SK-MEL-5 (cell line): ENCODE data around the gene CPSF4. TPM values are rescaled to one million over a fixed set of nuclear protein-coding genes. Genes with fewer than 3 reads are reported as not detected.
A peak's percentile ranks its signal among the peaks of the same experiment; 100 is the strongest.

Experiments used
- DNase-seq: peaks from one replicate; pipeline ENCODE4 v3.0.0-alpha.2; 2016; ENCODE audit warnings: low read depth, low spot score
- in situ Hi-C: cut with HindIII; loops from 2 replicates; pipeline ENCODE4 v1.10.0; 2016; ENCODE audit warnings: low sequenced_read_pairs, high pct_unique_total_duplicates, low pct_unique_long_range_greater_than_20kb
- polyA plus RNA-seq, 2 experiments: library from polyadenylated mRNA; depleted of rRNA; stranded (reverse); fragments of >200 nt; gene quantifications; 2 replicates each; pipeline ENCODE4 v1.2.3, GENCODE V29; 2015
- total RNA-seq: library from RNA; depleted of rRNA; stranded (reverse); fragments of >200 nt; shearing (Covaris generic); gene quantifications from 2 replicates; pipeline ENCODE4 v1.2.3, GENCODE V29; 2014; rRNA removed

The CPSF4 gene
- 48.8 and 53.7 TPM in 2 replicates for total RNA-seq
- polyA plus RNA-seq (2015; cell fraction: cytosol; rRNA removed) = 66.5 and 87.3 TPM in 2 replicates
- polyA plus RNA-seq (2015; cell fraction: nucleus; rRNA removed) = 304 TPM in 2 replicates

DNA sequence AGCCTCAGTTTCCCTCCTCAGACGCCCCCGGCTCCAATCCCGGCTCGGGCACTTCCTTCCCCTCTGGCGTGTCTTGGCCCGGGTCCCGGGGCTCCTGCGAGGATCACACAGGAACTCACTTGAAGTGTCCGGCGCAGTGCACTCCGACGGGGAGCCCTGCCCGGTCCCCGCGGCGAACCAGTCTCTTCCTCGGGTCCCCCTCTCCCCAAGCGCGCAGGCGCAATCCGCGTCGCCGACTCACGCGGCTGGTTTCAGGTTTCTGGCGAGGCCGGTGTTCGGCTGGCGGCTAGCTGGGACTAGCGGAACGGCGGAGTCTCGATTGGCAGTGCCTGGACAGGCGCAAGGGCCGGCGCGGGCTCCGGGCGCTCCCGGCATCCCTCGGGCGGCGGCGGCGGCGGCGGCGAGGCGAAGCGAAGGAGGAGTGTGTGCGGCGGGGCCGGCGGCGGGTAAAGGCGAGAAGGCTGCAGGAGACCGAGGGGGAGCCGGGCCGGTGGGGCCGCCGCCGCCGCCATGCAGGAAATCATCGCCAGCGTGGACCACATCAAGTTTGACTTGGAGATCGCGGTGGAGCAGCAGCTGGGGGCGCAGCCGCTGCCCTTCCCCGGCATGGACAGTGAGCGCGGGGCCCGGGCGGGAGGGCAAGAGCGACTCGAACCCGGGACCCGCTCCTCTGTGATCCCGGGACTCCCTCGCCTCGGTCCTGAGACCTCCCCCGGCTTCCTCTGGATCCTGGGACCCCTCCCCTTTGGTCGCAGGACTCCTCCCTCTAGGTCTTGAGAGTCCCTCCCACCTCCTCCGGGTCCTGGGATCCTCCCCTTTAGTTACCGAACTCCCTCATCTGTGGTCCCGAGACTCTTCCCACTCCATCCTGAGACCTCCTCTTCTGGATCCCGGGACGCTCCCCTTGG is at the start of gene CPSF4, which contains the start of gene PTCD1:
Gene CPSF4 (plus strand): TSS at position 371 of the 908 bp plus-strand sequence. CDS start 140 bp downstream, at position 511.
Gene PTCD1 (minus strand): TSS at position 226 of the 908 bp plus-strand sequence. CDS start 3,556 bp downstream, outside the sequence.
- in situ Hi-C loops = no loop called here
- peak; percentile 98 for DNase-seq

DNA sequence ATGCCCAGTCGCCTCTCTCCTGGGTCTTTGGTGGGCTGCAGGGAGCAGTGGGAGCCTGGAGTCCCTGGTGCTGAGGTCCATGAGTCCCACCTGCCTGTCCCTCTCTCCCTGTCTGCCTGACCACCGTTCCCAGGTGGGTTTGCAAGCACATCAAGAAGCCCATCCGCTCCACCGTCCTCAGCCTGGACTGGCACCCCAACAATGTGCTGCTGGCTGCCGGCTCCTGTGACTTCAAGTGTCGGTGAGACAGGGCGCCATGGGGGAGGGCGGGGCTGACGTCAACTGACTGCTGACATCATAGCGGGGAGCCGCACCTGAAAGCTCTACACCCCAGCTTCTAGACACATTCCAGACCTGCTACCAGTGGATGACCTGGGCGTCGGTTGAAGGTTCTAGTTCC is 49.0 kb upstream of the CPSF4 start:
- in situ Hi-C loops = no loop called here
- no peak for DNase-seq

DNA sequence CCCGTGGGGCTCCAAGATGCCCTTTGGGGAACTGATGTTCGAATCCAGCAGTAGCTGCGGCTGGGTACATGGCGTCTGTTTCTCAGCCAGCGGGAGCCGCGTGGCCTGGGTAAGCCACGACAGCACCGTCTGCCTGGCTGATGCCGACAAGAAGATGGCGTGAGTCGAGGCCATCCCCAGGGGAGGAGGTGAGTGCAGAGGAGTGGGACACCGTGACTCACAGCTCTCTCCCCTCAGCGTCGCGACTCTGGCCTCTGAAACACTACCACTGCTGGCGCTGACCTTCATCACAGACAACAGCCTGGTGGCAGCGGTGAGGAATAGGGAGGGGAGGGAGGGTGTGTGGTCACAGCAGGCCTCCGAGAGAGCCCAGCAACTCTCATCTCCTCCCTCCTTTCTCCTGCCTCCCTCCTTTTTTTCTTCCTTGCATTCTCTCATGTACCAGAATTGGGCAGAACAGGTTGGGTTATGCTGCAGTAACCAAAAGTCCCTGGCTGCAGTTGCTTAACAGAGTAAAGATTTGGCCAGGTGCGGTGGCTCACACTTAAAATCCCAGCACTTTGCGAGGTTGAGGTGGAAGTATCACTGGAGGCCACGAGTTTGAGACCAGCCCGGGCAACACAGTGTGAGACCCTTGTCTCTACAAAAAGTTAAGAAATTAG is 47.7 kb upstream of the CPSF4 start:
- in situ Hi-C loops = no loop called here
- DNase-seq = no peak

DNA sequence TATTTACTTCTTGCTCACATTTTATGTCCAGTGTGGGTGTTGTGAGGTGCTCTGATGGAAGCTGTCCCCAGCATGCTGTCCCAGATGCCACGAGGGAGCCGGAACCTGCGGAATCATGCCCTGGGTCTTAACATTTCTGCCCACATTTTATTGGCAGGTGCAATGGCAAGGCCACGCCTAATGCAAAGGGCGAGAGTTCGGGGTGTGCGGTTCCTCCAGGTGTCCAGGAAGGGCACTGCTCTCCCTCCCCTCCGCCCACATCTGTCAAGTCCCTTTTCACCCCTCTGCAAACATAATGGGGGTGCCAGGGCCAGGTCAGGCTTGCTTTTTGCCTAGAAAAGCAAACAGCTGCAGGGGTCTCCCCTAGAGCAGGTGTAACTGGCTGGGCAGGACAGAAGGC is 46.7 kb upstream of the CPSF4 start:
- in situ Hi-C loops = no loop called here
- no peak for DNase-seq

DNA sequence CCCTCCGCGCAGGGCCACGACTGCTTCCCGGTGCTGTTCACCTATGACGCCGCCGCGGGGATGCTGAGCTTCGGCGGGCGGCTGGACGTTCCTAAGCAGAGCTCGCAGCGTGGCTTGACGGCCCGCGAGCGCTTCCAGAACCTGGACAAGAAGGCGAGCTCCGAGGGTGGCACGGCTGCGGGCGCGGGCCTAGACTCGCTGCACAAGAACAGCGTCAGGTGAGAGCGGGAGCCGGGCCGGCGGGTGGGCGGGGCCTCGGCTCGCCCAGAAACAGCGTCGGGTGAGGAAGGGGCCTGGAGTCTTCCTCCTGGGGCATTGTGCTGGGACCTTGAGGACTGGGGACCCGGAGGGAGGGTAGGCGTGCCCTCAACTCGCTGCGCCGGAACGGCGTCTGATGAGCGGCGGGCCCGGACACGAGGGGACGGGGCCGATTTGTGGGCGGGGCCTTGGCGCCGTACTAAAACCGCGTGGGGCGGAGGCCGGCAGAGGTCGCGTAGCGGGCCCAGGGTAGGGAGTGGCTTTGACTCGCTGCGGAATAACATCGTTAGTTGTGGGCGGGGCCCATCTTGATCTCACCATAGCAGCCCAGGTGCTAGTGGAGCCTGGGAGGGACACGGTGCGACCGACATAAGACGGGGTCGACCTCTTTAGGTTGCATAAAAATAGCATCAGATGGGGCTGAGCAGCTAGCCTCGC is 45.9 kb upstream of the CPSF4 start:
- DNase-seq = no peak
- in situ Hi-C loops = no loop called here

DNA sequence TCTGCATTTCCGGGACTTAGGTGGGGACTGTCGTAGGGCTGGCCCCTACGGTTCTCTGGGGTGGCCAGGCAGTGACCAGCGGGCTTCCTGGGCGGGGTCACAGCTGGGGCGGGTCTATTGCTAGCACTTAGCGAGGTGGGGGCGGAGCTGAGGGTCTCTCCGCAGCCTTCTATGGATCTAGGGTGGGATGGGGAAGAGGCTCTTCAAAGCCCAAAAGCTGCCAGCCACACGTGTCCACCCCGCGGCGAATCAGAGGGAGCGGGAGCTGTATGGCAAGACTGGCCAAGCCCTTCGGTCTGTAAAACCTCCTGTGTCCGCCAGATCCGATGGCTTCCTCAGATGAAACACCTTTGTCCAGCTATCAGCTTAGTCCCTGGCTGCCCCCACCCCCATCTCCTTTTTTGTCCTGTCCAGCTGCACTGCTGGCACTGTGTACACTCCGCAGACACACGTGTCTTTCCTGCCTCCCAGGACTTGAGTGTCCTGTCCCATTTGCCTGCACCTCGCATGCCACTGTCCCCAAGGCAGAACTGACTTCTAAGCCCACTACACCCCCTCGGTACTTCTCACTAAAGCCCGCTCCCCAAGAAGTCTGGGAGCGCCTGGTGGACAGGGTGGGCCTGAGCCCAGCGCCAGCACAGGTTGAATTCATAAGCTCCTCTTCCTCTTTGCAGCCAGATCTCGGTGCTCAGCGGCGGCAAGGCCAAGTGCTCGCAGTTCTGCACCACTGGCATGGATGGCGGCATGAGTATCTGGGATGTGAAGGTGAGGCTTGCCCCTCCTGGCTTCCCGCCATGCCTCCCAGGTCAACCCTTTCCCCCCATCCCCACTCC is 45.2 kb upstream of the CPSF4 start:
- no peak for DNase-seq
- in situ Hi-C loops = no loop called here

DNA sequence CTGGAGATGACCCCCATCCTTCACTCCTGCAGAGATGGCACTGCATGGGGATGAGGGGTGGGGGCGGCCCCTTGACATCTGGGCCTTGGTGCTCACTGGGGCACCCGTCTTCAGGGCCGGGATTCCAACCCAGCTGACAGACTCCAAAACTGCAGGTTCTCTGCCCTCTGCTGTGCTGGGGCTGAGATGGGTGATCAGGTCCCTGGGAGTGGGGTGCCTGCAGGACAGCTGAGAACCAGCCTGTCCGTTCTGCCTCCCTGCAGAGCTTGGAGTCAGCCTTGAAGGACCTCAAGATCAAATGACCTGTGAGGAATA is 44.6 kb upstream of the CPSF4 start:
- in situ Hi-C loops = no loop called here
- no peak for DNase-seq

DNA sequence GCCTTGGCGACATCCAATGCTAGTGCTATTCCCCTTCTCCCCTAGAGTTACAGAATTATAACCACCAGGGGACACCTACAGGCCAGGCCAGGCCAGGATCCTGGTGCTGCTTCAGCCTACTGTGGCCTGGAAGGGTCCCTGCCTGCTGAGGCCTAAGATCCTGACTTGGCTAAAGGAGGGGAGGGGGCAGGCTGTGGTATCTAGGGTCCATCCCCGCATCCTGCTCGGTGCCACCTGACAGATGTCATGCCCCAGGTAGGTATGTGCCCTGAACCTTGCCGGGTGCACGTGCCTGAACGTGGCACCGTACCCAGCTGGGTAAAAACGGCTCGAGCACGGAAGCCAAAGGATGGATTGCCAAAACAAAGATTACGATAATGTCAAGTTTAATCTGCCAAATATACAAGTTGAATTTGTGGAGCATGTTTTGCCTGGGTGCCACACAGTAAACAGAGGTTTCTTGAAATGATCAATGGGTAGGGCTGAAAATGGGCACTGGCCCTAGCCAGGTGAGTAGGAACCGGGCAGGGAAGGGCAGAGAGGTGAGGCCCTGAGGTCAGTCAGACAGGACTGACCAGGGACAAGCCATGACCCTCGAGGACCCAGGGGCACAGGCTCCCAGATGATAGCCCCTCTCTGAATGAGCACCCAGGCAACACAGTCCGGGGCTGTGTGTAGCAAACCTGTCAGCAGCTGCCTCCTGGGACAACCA is 43.0 kb upstream of the CPSF4 start:
- DNase-seq = peak; percentile 42
- in situ Hi-C loops = no loop called here

DNA sequence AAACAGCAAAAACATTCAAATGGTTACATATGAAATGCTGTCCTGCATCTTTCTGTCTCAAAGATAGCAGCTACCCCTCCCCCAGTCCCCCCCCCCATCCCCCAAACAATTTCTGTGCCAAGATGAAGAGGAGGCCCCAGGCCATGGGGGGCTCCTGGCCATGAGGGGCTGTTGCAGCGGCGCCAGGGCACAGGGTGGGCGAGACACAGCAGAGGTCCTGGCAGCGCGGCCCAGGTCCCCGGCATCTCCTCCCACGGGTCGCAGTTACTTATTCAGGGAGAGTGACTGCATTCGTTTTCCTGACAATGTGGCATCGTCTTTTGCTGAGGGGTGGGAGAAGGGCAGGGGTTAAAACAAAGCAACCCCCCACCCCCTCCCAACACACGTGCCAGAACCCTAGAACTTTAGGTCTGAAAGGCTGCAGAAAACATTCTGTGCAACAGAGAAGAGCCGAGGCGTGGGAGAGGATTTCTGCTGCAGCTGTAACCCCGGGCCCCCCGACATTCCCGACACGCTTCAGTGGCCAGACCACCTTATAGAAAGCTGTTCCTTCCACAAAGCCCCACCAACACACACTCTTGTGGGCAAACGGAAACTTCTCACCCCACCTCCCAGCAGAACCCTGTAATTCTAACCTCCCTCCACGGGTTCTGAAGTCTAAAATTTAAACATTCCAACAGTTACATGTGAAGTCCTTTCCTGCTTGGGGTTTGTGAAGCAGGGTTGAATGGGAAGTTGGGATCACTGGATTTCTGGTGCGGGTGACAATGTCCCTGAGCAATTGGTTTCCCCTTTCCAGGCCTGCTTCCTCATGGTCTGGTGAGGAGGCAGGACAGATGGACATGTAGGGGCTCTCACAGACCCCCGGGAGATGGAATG is 42.1 kb upstream of the CPSF4 start:
- in situ Hi-C loops = no loop called here

DNA sequence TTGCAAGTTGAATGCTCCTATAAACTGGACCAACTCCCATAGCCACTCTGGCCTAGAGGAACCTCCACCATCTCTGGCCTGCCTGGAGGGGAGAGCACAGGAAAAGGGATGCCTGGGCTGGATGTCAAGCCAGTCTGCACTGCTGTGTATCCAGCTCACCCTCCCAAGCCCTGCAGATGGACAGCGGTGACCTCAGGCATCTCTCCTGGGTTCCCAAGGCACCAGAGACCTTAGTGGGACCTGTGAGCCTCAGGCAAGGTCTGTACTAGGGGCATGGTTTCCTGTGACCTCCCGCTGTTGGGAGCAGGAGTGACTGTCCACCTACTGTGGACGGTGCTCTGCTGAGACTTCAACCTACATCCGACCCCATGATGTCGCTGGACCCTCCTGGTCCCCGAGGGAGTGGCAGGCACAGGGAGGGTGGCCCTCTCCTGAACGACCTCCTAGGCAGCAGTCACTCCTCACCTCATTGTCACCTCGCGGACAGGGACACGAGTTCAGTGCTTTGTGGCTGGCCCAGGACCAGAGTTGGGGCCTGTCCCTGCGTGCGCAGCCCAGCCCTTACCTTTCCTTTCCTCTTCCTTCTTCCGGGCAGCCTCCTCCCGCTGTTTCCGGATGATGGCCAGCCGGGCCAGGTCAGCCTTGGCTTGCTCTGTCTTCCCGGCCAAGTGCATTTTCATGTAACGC is 41.3 kb upstream of the CPSF4 start:
- in situ Hi-C loops = no loop called here
- no peak for DNase-seq

More for the DNA sequence above, 42.1 kb upstream of the CPSF4 start:
- DNase-seq = no peak

DNA sequence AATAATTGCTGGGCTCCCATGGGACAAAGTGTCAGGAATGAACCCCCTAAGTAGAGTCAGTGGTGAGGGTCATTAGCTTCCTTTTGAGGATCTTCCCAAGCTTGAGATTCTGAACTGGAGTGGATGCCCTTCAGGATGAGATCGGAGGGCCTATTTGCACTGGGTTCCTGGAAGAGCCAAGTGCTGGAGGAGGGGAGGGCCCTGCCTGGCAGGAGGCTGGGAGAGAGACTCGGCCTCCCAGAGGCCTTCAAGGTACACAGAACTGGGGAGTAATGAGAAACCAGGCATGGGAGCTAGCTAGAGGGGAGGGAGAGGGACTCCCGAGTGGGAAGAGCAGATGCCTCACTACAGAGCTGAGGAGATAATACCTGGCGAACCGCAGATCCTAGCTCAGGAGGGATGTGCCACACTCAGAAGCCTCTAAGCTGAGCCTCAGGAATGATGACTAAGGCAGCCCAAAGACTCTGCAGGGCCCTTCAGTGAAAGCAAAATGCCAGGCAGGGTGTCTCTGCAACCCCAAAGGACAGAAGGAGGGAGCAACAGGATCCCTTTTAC is 39.8 kb upstream of the CPSF4 start:
- in situ Hi-C loops = no loop called here

DNA sequence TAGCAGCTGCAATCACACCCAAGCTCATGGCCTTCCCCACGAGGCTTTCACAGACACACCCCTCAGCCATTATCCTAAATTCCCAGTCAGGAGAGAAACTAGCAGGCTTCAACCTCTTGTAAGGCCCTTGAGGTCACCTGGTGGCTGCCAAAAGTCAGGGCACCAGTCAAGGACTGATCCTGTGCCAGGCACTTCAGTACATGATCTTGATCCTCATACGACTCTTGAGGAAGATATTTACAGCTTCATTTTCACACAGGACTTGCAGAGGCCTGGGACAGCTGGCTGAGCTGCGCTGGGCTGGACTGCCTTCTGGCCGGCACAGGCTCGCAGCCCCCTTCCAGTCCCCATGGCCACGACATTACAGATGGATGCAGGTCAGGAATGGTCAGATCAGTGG is 39.1 kb upstream of the CPSF4 start:
- no peak for DNase-seq
- in situ Hi-C loops = no loop called here

More for the DNA sequence above, 39.8 kb upstream of the CPSF4 start:
- DNase-seq = peak; percentile 38

DNA sequence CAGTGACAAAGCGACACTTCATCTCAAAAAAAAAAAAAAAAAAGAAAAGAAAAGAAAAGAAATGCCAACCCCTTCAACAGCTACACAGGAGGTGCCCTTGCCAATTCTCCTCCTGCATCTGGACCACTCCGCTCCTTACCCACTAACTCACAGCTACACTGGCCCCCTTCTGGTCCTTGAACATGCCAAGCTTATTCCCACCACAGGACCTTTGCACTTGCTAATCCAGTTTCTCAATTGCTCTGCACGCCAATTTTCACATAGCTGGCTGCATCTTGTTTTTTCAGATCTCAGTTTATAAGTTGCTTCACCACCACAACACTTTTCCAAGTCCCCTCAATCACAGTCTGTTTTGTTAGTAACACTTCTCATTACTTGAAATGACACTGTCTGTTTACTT is 35.9 kb upstream of the CPSF4 start:
- DNase-seq = no peak
- in situ Hi-C loops = no loop called here

DNA sequence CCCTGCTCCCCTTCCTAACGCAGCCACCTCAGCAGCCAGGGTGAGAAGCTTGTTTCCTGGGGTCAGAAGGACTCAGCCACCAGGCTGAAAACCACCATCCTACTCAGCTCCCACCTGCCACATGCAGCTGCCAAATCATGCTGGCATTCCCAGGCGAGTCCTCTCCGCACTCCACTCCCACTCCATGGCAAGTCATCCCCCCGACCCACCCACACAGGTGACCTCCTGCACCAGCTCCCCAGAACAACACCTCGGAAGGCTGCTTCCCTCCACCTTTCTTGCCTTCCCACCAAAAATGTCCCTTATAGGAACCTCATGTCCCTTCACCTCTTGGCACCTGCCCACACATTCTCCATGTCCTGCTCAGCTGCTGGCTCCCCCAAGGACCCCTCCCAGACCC is 35.0 kb upstream of the CPSF4 start:
- in situ Hi-C loops = no loop called here
- no peak for DNase-seq
